ENCODE results near the gene GOLPH3L. TPM values are rescaled to one million over a fixed set of nuclear protein-coding genes. Genes with fewer than 3 reads are reported as not detected.
"Not testable (repeated sequence)": the region's sequence is repeated elsewhere in the genome, so short reads cannot be mapped to it uniquely, and the experiment has no call there.

GOLPH3L gene
- polyA plus RNA-seq, 1 donor, result 41.4 TPM

DNA sequence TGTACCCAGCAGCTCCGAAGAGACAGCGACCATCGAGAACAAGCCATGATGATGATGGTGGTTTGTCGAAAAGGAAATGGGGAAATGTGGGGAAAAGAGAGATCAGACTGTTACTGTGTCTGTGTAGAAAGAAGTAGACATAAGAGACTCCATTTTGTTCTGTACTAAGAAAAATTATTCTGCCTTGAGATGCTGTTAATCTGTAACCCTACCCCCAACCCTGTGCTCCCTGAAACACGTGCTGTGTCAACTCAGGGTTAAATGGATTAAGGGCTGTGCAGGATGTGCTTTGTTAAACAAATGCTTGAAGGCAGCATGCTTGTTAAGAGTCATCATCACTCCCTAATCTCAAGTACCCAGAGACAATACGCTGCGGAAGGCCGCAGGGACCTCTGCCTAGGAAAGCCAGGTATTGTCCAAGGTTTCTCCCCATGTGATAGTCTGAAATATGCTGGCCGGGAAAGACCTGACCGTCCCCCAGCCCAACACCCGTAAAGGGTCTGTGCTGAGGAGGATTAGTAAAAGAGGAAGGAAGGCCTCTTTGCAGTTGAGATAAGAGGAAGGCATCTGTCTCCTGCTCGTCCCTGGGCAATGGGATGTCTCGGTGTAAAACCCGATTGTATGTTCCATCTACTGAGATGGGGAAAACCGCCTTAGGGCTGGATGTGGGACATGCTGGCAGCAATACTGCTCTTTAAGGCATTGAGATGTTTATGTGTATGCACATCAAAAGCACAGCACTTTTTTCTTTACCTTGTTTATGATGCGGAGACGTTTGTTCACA is 61.9 kb downstream of the GOLPH3L start:
- WGBS (ENCODE audit: insufficient coverage, low lambda C conversion rate), result 81% methylated on average over 4 of the region's 17 CpGs
- H3K27me3 ChIP-seq (ENCODE audit: control insufficient read depth, insufficient read depth, low read length); DNase-seq; H3K27ac ChIP-seq (ENCODE audit: low read length); H3K4me3 ChIP-seq (ENCODE audit: low read length); H3K4me1 ChIP-seq (ENCODE audit: control insufficient read depth, insufficient read depth, low read length); H3K9me3 ChIP-seq (ENCODE audit: control insufficient read depth, low read depth, low read length); H3K36me3 ChIP-seq (ENCODE audit: control insufficient read depth, insufficient read depth, low read length): not testable (repeated sequence)

DNA sequence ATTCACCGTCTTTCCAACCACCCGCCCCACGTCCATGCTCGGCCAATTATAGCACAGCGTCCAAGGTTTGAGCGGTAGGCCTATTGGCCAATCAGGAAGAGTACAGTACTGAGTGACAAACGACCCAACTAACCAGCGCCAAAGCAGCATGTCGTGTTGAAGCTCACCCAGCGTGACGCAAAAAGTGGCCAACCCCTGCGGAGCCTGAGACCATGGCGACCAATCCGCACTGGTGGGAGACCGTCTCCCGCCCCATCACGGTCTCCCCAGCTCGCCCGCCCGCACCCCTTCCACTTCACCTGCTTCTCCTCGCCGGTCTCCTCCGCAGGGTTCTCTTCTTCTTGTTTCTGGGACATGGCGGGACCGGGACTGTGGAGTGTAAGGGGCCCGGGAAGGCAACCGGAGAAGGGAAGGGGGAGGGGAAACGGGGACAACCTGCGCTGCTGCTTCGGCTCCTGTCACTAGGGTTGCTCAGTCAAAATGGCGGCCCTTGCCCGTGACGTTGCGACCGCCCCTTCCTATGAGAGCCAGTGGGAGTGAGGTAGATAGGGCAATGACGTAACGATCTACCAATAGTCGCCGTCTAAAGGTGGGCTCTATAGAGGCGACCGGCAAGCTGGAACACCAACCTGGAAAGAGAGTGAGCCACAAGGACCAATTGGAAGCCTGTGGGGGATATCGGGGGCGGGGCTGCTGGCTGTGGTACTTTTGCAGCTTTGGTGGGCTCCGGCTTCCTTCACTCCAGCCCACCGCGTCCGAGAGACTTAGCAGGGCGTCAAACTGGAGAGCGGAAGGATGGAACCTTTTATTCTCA is 67.6 kb downstream of the GOLPH3L start, which contains the start of gene ENSA:
Gene ENSA (minus strand): TSS at position 498 of the 814 bp plus-strand sequence. CDS start 142 bp downstream, at position 356.
- peak; percentile 99 for DNase-seq
- Histone ChIP-seq H3K9me3 (ENCODE audit: control insufficient read depth, low read depth, low read length) (no peaks in the 10 kb centered on the region), H3K4me1 (ENCODE audit: control insufficient read depth, insufficient read depth, low read length) (peaks cover 12% of the 10 kb centered on the region), H3K36me3 (ENCODE audit: control insufficient read depth, insufficient read depth, low read length) (peaks cover 29% of the 10 kb centered on the region), H3K27me3 (ENCODE audit: control insufficient read depth, insufficient read depth, low read length) (no peaks in the 10 kb centered on the region), H3K27ac (ENCODE audit: low read length) (peak within 1 kb of the TSS; percentile 97), H3K4me3 (ENCODE audit: low read length) (peak within 1 kb of the TSS; percentile 68)
- no CpG with 5 or more reads among the region's 49 CpGs for WGBS (ENCODE audit: insufficient coverage, low lambda C conversion rate)

DNA sequence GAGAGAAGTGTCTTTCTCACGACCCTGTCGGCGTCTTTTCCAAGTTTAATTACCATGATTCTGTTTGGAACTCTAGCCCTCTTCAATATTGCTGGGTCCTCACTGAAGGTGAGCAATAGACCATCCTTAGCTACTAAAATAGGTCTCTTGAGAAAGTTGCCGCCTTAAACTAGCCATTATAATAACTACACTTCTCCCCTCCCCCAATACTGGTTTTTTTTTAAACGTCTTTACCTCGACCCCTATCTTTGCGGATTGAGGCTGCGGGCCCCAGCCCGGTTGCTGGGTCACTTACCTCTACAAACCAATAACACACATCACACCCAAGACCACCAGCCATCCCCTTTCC is 68.2 kb downstream of the GOLPH3L start:
- no peak for DNase-seq
- H3K27me3 ChIP-seq (ENCODE audit: control insufficient read depth, insufficient read depth, low read length), result no peaks in the 10 kb centered on the region
- no peaks in the 10 kb centered on the region for H3K9me3 ChIP-seq (ENCODE audit: control insufficient read depth, low read depth, low read length)
- peak overlapping the region; percentile 68 for H3K4me3 ChIP-seq (ENCODE audit: low read length)
- H3K4me1 ChIP-seq (ENCODE audit: control insufficient read depth, insufficient read depth, low read length), result peaks cover 12% of the 10 kb centered on the region
- peaks cover 35% of the 10 kb centered on the region for H3K36me3 ChIP-seq (ENCODE audit: control insufficient read depth, insufficient read depth, low read length)
- WGBS (ENCODE audit: insufficient coverage, low lambda C conversion rate), result 0% methylated on average over 1 of the region's 9 CpGs
- peak overlapping the region; percentile 97 for H3K27ac ChIP-seq (ENCODE audit: low read length)

DNA sequence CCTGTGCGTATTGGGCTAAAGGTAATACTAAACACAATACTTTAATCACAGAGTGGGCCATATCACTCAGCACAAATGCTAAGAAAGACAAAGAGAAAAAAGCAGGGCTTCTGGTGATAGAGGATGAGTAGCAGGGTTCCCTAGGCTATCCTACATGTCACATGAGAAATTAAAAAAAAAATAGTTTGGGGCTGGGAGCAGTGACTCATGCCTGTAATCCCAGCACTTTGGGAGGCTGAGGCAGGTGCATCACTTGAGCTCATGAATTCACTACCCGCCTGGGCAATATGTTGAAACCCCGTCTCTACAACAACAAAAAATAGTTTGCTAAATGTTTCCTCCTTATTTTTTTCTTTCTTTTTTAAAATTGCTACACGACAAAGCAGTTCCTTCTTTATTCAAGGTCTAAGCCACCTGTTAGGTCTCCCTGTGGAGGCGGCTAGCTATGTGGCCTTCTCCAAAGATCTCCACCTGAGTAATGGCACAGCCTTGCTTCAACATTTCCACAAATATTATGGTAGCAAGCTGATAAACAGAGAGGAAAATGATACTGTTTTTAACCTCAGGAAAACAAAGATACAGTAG is 69.0 kb downstream of the GOLPH3L start:
- peaks cover 41% of the 10 kb centered on the region for H3K36me3 ChIP-seq (ENCODE audit: control insufficient read depth, insufficient read depth, low read length)
- H3K4me1 ChIP-seq (ENCODE audit: control insufficient read depth, insufficient read depth, low read length), result peaks cover 12% of the 10 kb centered on the region
- DNase-seq, result no peak
- H3K4me3 ChIP-seq (ENCODE audit: low read length), result peak overlapping the region; percentile 68
- 76% methylated on average over 3 of the region's 5 CpGs for WGBS (ENCODE audit: insufficient coverage, low lambda C conversion rate)
- H3K9me3 ChIP-seq (ENCODE audit: control insufficient read depth, low read depth, low read length), result no peaks in the 10 kb centered on the region
- no peaks in the 10 kb centered on the region for H3K27me3 ChIP-seq (ENCODE audit: control insufficient read depth, insufficient read depth, low read length)
- H3K27ac ChIP-seq (ENCODE audit: low read length), result no peak overlapping the region

DNA sequence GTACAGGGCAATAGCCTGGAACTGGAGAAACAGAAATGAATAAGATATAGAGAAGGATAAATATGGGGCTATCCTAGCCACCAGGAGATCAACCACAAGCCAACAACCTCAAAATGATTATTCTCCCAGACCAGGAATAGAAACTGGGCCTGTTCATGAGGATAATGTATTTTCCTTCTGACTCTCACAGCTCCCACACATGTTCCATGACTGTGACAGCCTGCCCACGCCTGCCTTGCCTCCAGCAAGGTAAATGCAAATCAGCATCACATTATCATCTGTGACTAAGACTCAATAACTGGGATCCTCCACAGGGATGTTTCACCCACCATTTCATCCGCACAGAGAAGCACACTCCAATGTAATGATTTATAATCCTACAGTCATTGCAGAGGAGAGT is 70.8 kb downstream of the GOLPH3L start:
- DNase-seq, result no peak
- WGBS (ENCODE audit: insufficient coverage, low lambda C conversion rate), result no CpG with 5 or more reads among the region's 2 CpGs
- peaks cover 12% of the 10 kb centered on the region for H3K4me1 ChIP-seq (ENCODE audit: control insufficient read depth, insufficient read depth, low read length)
- H3K9me3 ChIP-seq (ENCODE audit: control insufficient read depth, low read depth, low read length), result no peaks in the 10 kb centered on the region
- no peaks in the 10 kb centered on the region for H3K27me3 ChIP-seq (ENCODE audit: control insufficient read depth, insufficient read depth, low read length)
- no peak overlapping the region for H3K4me3 ChIP-seq (ENCODE audit: low read length)
- H3K27ac ChIP-seq (ENCODE audit: low read length), result no peak overlapping the region
- H3K36me3 ChIP-seq (ENCODE audit: control insufficient read depth, insufficient read depth, low read length), result peaks cover 53% of the 10 kb centered on the region

DNA sequence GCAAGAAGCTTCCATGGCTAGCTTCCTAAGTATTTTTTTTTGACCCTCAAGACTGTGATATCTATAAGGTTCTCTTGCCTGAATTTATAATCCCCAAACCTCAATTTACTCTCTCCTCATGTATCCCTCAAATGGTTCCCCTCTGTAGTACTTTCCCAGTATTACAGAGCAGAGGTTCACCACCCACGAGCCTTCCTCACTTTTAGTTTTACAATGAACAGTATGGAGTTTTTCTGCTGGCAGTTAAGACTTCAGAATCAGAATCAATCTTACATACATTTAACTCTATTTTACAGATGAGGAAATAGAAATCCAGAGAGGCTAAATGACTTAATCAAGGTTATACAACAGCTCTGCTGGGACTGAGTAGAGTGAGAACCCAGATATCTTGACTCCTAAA is 72.4 kb downstream of the GOLPH3L start:
- WGBS (ENCODE audit: insufficient coverage, low lambda C conversion rate), result 100% methylated on average over 1 of the region's 1 CpG
- H3K36me3 ChIP-seq (ENCODE audit: control insufficient read depth, insufficient read depth, low read length), result peaks cover 66% of the 10 kb centered on the region
- H3K4me1 ChIP-seq (ENCODE audit: control insufficient read depth, insufficient read depth, low read length); DNase-seq; H3K9me3 ChIP-seq (ENCODE audit: control insufficient read depth, low read depth, low read length); H3K27ac ChIP-seq (ENCODE audit: low read length); H3K27me3 ChIP-seq (ENCODE audit: control insufficient read depth, insufficient read depth, low read length); H3K4me3 ChIP-seq (ENCODE audit: low read length): not testable (repeated sequence)

DNA sequence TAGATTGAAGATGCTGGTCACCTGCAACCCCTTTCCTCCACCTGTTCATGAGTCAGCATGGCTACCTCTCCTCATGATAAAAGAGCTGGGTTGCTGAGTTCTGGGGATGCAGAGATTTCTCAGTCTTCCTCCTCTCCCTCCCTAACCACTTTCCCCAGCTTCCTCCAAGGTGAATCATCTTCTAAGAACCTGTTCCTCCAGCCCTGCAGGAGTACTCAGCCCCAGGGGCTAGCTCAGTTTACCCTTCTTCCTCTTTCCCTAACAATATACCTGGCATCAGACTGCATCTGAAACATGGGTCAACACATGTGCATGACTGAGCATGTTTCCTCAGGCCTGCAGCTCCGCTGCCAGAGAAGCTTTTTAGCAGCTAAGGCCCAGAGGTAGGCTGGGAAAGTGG is 72.8 kb downstream of the GOLPH3L start:
- H3K27ac ChIP-seq (ENCODE audit: low read length); H3K27me3 ChIP-seq (ENCODE audit: control insufficient read depth, insufficient read depth, low read length); H3K9me3 ChIP-seq (ENCODE audit: control insufficient read depth, low read depth, low read length); H3K4me1 ChIP-seq (ENCODE audit: control insufficient read depth, insufficient read depth, low read length); H3K4me3 ChIP-seq (ENCODE audit: low read length); DNase-seq: not testable (repeated sequence)
- WGBS (ENCODE audit: insufficient coverage, low lambda C conversion rate), result no CpG with 5 or more reads among the region's 1 CpG
- H3K36me3 ChIP-seq (ENCODE audit: control insufficient read depth, insufficient read depth, low read length), result peaks cover 70% of the 10 kb centered on the region

DNA sequence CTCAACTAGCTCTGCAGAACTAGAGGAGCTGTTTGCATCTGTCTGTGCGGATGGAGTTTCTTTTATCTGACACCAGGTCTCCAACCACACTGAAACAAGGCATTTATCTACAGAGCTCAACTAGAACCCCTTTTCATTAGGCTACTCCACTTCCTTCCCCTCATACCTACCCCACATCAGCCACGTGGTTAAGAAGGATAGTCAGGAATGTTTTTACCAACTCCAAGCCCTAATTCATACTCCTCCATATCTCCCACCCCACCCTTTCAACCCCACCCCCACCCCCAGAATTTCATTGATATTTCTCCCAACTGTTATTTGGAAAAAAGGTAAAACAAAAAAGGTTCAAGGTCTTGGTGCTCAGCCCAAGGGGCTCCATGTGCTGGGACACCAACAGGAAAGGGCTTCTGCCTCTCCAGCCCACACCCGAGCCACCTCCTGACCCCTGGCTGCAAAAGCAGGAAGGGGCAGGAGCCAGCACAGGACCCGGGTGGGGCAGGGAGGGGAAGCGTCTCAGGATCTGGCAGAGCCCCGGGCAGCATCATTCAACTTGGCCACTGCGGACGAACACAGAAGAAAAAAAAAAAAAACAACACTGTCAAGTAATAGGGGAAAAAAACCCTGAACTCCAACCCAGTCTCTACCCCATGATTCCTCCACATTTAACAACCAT is 74.5 kb downstream of the GOLPH3L start:
- H3K36me3 ChIP-seq (ENCODE audit: control insufficient read depth, insufficient read depth, low read length), result peaks cover 71% of the 10 kb centered on the region
- no peaks in the 10 kb centered on the region for H3K4me1 ChIP-seq (ENCODE audit: control insufficient read depth, insufficient read depth, low read length)
- no CpG with 5 or more reads among the region's 8 CpGs for WGBS (ENCODE audit: insufficient coverage, low lambda C conversion rate)
- H3K27me3 ChIP-seq (ENCODE audit: control insufficient read depth, insufficient read depth, low read length), result no peaks in the 10 kb centered on the region
- no peak overlapping the region for H3K27ac ChIP-seq (ENCODE audit: low read length)
- H3K9me3 ChIP-seq (ENCODE audit: control insufficient read depth, low read depth, low read length), result no peaks in the 10 kb centered on the region
- no peak overlapping the region for H3K4me3 ChIP-seq (ENCODE audit: low read length)
- no peak for DNase-seq

DNA sequence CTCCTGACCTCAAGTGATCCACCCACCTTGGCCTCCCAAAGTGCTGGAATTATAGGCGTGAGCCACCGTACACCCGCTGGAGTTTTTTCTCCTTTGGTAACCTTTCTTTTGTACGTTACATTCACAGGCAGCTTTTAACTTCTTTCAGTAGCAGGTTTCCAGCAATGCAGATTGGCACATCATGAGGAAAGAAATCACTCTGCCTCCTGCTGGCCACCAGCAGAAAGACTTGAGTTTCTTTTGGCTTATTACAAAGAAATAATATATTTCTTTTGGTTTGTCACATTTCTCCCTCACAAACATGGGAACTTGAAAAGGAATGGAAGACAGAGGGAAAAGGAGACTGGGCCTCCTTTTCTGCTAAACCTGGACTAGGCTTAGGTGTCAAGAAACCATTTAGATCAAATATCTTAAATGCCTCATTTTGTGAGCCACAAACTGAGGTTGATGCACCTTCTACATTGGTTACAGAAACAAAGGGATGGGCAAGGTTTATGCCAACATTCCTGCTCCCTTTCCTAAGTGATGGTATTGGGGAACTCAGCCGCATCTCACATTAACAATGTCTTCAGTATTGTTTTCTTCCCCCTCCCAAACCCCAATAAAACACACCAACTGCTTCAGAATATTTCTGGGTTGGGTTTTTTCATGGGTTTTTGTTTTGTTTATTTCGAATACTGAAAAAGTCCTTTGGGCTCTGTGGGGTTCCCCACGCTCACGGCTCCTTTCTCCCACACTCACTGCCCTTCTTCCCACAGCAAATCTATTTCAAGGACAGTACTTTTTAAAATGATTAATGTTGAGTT is 75.3 kb downstream of the GOLPH3L start:
- peaks cover 66% of the 10 kb centered on the region for H3K36me3 ChIP-seq (ENCODE audit: control insufficient read depth, insufficient read depth, low read length)
- WGBS (ENCODE audit: insufficient coverage, low lambda C conversion rate), result 78% methylated on average over 3 of the region's 8 CpGs
- peak; percentile 19 to 43 for DNase-seq

More for the DNA sequence above, 75.3 kb downstream of the GOLPH3L start:
- H3K9me3 ChIP-seq (ENCODE audit: control insufficient read depth, low read depth, low read length), result no peaks in the 10 kb centered on the region
- H3K27ac ChIP-seq (ENCODE audit: low read length), result no peak overlapping the region
- H3K4me1 ChIP-seq (ENCODE audit: control insufficient read depth, insufficient read depth, low read length), result no peaks in the 10 kb centered on the region
- no peak overlapping the region for H3K4me3 ChIP-seq (ENCODE audit: low read length)
- H3K27me3 ChIP-seq (ENCODE audit: control insufficient read depth, insufficient read depth, low read length), result no peaks in the 10 kb centered on the region

All from large intestine (tissue), 3 donors.